OCI-LY1 (cell line): Measurements from ENCODE around the gene TBC1D5.

Experiments
- H2AFZ ChIP-seq: fragments of 200-600 bp; sonication (generic), shearing (Covaris generic); 2 replicates; pipeline ENCODE4 v1.6.0; 2014; ENCODE audit warnings: antibody characterized with exemption, mild to moderate bottlenecking, low read length
- H3F3A ChIP-seq: fragments of 200-600 bp; sonication (generic), shearing (Covaris generic); 2 replicates; pipeline ENCODE4 v1.6.0; 2014; ENCODE audit warnings: mild to moderate bottlenecking, antibody characterized with exemption, low read length, moderate library complexity; ENCODE audit not compliant: insufficient read depth
- H3K27ac ChIP-seq: fragments of 200-600 bp; sonication (generic); 2 replicates; pipeline ENCODE4 v1.5.1; 2014; ENCODE audit warnings: low read length, mixed run types, mild to moderate bottlenecking, low read depth; ENCODE audit not compliant: poor library complexity, severe bottlenecking
- H3K27me3 ChIP-seq: fragments of 200-600 bp; sonication (generic); 2 replicates; pipeline ENCODE4 v1.6.0; 2014; ENCODE audit warnings: antibody characterized with exemption, mild to moderate bottlenecking, low read length, moderate library complexity; ENCODE audit not compliant: insufficient read depth
- H3K36me3 ChIP-seq: fragments of 200-600 bp; sonication (generic); 2 replicates; pipeline ENCODE4 v1.6.1; 2014; ENCODE audit warnings: mild to moderate bottlenecking, antibody characterized with exemption, low read length, moderate library complexity, mixed read lengths; ENCODE audit not compliant: insufficient read depth
- H3K4me1 ChIP-seq: fragments of 200-600 bp; sonication (generic); 2 replicates; pipeline ENCODE4 v1.5.1; 2014; ENCODE audit warnings: mild to moderate bottlenecking, low read length, moderate library complexity; ENCODE audit not compliant: insufficient read depth, severe bottlenecking
- H3K4me2 ChIP-seq: fragments of 200-600 bp; sonication (generic), shearing (Covaris generic); 2 replicates; pipeline ENCODE4 v1.6.1; 2014; ENCODE audit warnings: low read length
- H3K4me3 ChIP-seq: fragments of 200-600 bp; sonication (generic); 2 replicates; pipeline ENCODE4 v1.5.1; 2014; ENCODE audit warnings: low read length, low read depth, mild to moderate bottlenecking, mixed read lengths; ENCODE audit not compliant: poor library complexity, severe bottlenecking
- H3K79me2 ChIP-seq: fragments of 200-600 bp; shearing (Covaris generic); 2 replicates; pipeline ENCODE4 v1.6.1; 2016; ENCODE audit warnings: mixed run types, low read length, mixed read lengths; ENCODE audit not compliant: insufficient read depth
- H3K9ac ChIP-seq: fragments of 200-600 bp; sonication (generic), shearing (Covaris generic); 2 replicates; pipeline ENCODE4 v1.6.1; 2014; ENCODE audit warnings: mild to moderate bottlenecking, low read length, mixed read lengths
- H3K9me2 ChIP-seq: fragments of 200-600 bp; sonication (generic), shearing (Covaris generic); 2 replicates; pipeline ENCODE4 v1.6.1; 2014; ENCODE audit warnings: low read depth, mild to moderate bottlenecking, low read length, mixed read lengths
- H3K9me3 ChIP-seq: fragments of 200-600 bp; shearing (Covaris generic); 2 replicates; pipeline ENCODE4 v1.6.1; 2014; ENCODE audit warnings: low read length, mixed read lengths
- H4K20me1 ChIP-seq: fragments of 200-600 bp; sonication (generic), shearing (Covaris generic); 2 replicates; pipeline ENCODE4 v1.6.0; 2016; ENCODE audit warnings: mild to moderate bottlenecking, low read length; ENCODE audit not compliant: insufficient read depth
- CTCF ChIP-seq: fragments of 200-600 bp; sonication (generic), shearing (Covaris generic); IDR thresholded peaks from 2 replicates; pipeline ENCODE4 v1.5.1; 2017; ENCODE audit warnings: mild to moderate bottlenecking, antibody characterized with exemption, low read length, moderate library complexity, mixed read lengths
- EZH2 ChIP-seq: fragments of 200-600 bp; sonication (generic), shearing (Covaris generic); IDR thresholded peaks from 2 replicates; pipeline ENCODE4 v1.8.0; 2017; ENCODE audit warnings: borderline replicate concordance, mixed run types, mild to moderate bottlenecking, antibody characterized with exemption, low read length, moderate library complexity, mixed read lengths

Gene TBC1D5

GRCh38 chr3:17257269-17257668, 485.2 kb downstream of the TBC1D5 start:
- Histone ChIP-seq H3K9ac (no peak overlapping the region), H3K27me3 (no peaks in the 10 kb centered on the region), H3K4me2 (no peak overlapping the region), H2AFZ (no peak overlapping the region), H3K36me3 (no peaks in the 10 kb centered on the region), H3K79me2 (no peaks in the 10 kb centered on the region), H3K27ac (no peak overlapping the region), H3K9me3 (no peaks in the 10 kb centered on the region), H4K20me1 (no peaks in the 10 kb centered on the region), H3F3A (no peaks in the 10 kb centered on the region), H3K4me1 (no peaks in the 10 kb centered on the region), H3K4me3 (no peak overlapping the region), H3K9me2 (no peaks in the 10 kb centered on the region)
- TF ChIP-seq CTCF (no peak), EZH2 (no peak)

DNA sequence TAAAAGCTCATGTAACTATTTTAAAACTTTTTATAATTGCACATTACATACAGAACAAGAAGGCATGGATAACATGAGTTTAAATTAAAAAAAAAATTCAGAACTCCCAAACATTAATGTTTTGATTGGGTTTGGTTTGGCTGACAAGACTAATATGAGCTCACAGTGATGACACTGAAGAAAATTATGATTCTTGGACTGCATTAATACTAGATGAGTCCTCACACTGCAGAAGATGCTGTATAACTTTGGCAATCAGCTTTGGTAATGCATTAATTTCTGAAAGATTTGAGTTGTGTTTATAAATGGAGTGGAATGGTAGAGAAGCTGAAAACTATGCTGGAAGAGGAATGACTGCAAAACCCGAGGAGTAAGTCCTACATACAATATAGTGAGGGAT, 498.8 kb downstream of the TBC1D5 start:
- Histone ChIP-seq H3K79me2 (no peaks in the 10 kb centered on the region), H3K9me3 (no peaks in the 10 kb centered on the region), H3K27me3 (no peaks in the 10 kb centered on the region), H3K36me3 (no peaks in the 10 kb centered on the region), H2AFZ (no peak overlapping the region), H3K4me2 (no peak overlapping the region), H3K9ac (no peak overlapping the region), H3K4me1 (no peaks in the 10 kb centered on the region), H3F3A (no peaks in the 10 kb centered on the region), H4K20me1 (no peaks in the 10 kb centered on the region), H3K27ac (no peak overlapping the region), H3K4me3 (no peak overlapping the region), H3K9me2 (no peaks in the 10 kb centered on the region)
- no peak for TF ChIP-seq CTCF
- no peak for TF ChIP-seq EZH2

DNA sequence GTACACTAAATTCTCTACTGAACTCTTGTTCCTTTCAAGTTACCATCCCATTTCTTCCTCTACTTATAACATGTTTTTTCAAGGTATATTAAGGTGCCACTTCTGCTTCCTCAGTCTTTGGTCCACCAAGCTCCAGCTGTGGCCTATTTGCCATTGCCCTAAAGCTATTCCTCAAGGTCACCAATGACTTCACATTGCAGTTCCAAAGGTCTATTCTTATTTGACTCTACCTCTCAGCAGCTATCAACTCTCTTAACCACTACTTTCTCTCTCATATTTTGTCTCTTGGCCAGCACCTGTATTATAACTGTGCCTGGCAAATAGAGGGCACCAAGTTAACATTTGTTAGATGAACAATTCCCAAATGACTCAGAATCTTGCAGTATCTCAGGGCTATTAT, 503.0 kb downstream of the TBC1D5 start:
- no peak overlapping the region for H3K27ac ChIP-seq
- no peaks in the 10 kb centered on the region for H3F3A ChIP-seq
- H3K9me3 ChIP-seq = no peaks in the 10 kb centered on the region
- H3K9ac ChIP-seq = no peak overlapping the region
- TF ChIP-seq EZH2 (no peak), CTCF (no peak)
- no peak overlapping the region for H2AFZ ChIP-seq
- no peaks in the 10 kb centered on the region for H3K36me3 ChIP-seq
- H3K27me3 ChIP-seq = no peaks in the 10 kb centered on the region
- H3K4me2 ChIP-seq = no peak overlapping the region
- no peaks in the 10 kb centered on the region for H3K9me2 ChIP-seq
- H3K4me1 ChIP-seq = no peaks in the 10 kb centered on the region
- H3K4me3 ChIP-seq = no peak overlapping the region
- no peaks in the 10 kb centered on the region for H4K20me1 ChIP-seq
- H3K79me2 ChIP-seq = no peaks in the 10 kb centered on the region
